Measurements from ENCODE around the gene PLEKHB2. TPM values are rescaled to one million over a fixed set of nuclear protein-coding genes. Genes with fewer than 3 reads are reported as not detected.
"Not testable (repeated sequence)": the region's sequence is repeated elsewhere in the genome, so short reads cannot be mapped to it uniquely, and the experiment has no call there.

The PLEKHB2 gene
- total RNA-seq, 1 donor = 79.3 TPM

DNA sequence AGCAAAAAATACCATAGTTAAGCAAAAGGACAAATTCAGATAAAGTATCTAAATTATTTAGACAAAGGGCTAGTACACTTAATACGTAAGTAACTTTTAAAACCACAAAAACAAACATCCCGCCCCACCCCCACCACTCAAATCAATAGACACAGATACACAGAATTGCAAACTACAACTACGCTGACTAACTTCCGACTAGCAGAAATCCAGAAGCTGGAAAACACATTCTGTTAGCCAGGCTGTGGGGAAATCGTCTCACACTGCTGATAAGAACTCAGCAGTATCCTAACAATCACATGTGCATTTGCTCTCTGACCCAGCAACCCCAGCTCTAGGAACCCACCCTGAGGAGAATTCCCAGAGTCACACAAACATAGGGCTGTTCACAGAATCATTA, 28.4 kb upstream of the PLEKHB2 start:
- H3K27ac ChIP-seq (ENCODE audit: low read depth, low read length) = no peak overlapping the region
- no peak overlapping the region for H3K4me3 ChIP-seq (ENCODE audit: insufficient read depth, low read length)
- no peaks in the 10 kb centered on the region for H3K4me1 ChIP-seq (ENCODE audit: insufficient read depth, low read length)
- H3K4me2 ChIP-seq (ENCODE audit: insufficient read depth, low read length) = no peak overlapping the region
- TF ChIP-seq, protein P1, sequence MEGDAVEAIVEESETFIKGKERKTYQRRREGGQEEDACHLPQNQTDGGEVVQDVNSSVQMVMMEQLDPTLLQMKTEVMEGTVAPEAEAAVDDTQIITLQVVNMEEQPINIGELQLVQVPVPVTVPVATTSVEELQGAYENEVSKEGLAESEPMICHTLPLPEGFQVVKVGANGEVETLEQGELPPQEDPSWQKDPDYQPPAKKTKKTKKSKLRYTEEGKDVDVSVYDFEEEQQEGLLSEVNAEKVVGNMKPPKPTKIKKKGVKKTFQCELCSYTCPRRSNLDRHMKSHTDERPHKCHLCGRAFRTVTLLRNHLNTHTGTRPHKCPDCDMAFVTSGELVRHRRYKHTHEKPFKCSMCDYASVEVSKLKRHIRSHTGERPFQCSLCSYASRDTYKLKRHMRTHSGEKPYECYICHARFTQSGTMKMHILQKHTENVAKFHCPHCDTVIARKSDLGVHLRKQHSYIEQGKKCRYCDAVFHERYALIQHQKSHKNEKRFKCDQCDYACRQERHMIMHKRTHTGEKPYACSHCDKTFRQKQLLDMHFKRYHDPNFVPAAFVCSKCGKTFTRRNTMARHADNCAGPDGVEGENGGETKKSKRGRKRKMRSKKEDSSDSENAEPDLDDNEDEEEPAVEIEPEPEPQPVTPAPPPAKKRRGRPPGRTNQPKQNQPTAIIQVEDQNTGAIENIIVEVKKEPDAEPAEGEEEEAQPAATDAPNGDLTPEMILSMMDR (IDR thresholded peaks at IDR 0.05; ENCODE audit: extremely low read depth, low read depth, low read length) = no peak
- H3K27me3 ChIP-seq (ENCODE audit: insufficient read depth, low read length) = no peaks in the 10 kb centered on the region
- peaks cover 39% of the 10 kb centered on the region for H4K20me1 ChIP-seq (ENCODE audit: insufficient read depth, low read length)
- H3K9me3 ChIP-seq (ENCODE audit: low read depth, low read length) = no peaks in the 10 kb centered on the region
- H3K79me2 ChIP-seq (ENCODE audit: insufficient read depth, low read length) = peaks cover 92% of the 10 kb centered on the region
- DNase-seq (ENCODE audit: insufficient read length, low spot score, missing footprints) = peak; percentile 53
- H2AFZ ChIP-seq (ENCODE audit: low read length) = no peak overlapping the region
- H3K36me3 ChIP-seq (ENCODE audit: insufficient read depth, low read length) = peaks cover 80% of the 10 kb centered on the region

DNA sequence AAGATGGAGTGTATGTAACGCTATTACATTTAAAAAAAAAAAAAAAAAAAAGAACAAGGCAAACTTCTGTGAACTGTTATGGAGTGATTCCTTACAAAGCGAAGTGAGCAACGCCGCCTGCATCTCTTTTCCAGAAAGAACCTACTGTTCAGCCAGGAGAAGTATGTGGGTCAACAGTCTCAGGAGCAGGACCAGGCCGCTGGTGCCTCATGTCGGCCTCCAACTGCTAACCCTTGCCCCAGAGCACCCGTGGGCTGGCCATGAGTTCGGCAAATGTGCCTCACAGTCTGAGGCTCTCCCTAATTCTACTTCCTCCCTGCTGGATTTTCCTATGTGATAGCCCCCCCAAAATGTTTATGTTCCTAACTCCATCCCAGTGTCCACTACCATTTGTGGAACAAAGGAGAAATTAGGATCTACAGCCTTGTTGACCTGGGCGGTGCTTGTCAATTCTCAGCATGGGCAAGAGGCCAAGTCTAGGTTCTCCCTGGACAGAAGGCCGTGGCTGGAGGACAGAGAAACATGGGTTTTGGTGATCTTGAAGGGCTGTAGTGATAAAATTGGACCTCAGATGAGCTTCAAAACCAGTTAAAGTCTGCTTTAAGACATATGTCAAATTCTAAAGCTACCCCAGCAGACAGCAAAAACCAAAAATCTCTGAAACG, 27.8 kb upstream of the PLEKHB2 start:
- Histone ChIP-seq H3K4me1 (ENCODE audit: insufficient read depth, low read length) (no peaks in the 10 kb centered on the region), H3K4me2 (ENCODE audit: insufficient read depth, low read length) (no peak overlapping the region), H3K27ac (ENCODE audit: low read depth, low read length) (no peak overlapping the region), H4K20me1 (ENCODE audit: insufficient read depth, low read length) (peaks cover 35% of the 10 kb centered on the region), H3K4me3 (ENCODE audit: insufficient read depth, low read length) (no peak overlapping the region), H2AFZ (ENCODE audit: low read length) (no peak overlapping the region), H3K27me3 (ENCODE audit: insufficient read depth, low read length) (no peaks in the 10 kb centered on the region), H3K36me3 (ENCODE audit: insufficient read depth, low read length) (peaks cover 80% of the 10 kb centered on the region), H3K79me2 (ENCODE audit: insufficient read depth, low read length) (peaks cover 93% of the 10 kb centered on the region), H3K9me3 (ENCODE audit: low read depth, low read length) (no peaks in the 10 kb centered on the region)
- TF ChIP-seq, protein P1 (IDR thresholded peaks at IDR 0.05; ENCODE audit: extremely low read depth, low read depth, low read length) = no peak
- DNase-seq (ENCODE audit: insufficient read length, low spot score, missing footprints) = no peak

DNA sequence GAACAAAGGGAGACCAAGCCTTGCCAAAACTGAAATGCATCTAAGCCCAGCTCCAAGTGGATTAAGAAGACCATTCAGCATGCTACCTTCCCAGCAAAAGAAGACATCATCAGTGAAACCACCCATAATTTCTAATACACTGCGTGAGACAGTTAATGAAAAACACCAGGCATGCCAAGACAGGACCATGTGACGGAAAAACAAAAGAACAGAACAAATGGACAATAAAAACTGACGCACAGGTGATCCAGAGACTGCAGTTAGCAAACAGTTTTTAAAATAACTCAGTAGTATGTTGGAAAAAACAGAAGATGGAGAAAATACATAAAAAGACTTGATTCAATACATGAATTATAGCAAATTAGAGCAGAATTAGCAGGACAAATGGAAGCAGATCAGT, 27.2 kb upstream of the PLEKHB2 start:
- H3K27me3 ChIP-seq (ENCODE audit: insufficient read depth, low read length) = no peaks in the 10 kb centered on the region
- peaks cover 93% of the 10 kb centered on the region for H3K79me2 ChIP-seq (ENCODE audit: insufficient read depth, low read length)
- no peak overlapping the region for H3K4me3 ChIP-seq (ENCODE audit: insufficient read depth, low read length)
- H3K4me2 ChIP-seq (ENCODE audit: insufficient read depth, low read length) = no peak overlapping the region
- TF ChIP-seq, protein P1 (IDR thresholded peaks at IDR 0.05; ENCODE audit: extremely low read depth, low read depth, low read length) = no peak
- no peak for DNase-seq (ENCODE audit: insufficient read length, low spot score, missing footprints)
- no peak overlapping the region for H2AFZ ChIP-seq (ENCODE audit: low read length)
- peaks cover 80% of the 10 kb centered on the region for H3K36me3 ChIP-seq (ENCODE audit: insufficient read depth, low read length)
- no peaks in the 10 kb centered on the region for H3K4me1 ChIP-seq (ENCODE audit: insufficient read depth, low read length)
- H4K20me1 ChIP-seq (ENCODE audit: insufficient read depth, low read length) = peaks cover 39% of the 10 kb centered on the region
- no peaks in the 10 kb centered on the region for H3K9me3 ChIP-seq (ENCODE audit: low read depth, low read length)
- H3K27ac ChIP-seq (ENCODE audit: low read depth, low read length) = no peak overlapping the region

DNA sequence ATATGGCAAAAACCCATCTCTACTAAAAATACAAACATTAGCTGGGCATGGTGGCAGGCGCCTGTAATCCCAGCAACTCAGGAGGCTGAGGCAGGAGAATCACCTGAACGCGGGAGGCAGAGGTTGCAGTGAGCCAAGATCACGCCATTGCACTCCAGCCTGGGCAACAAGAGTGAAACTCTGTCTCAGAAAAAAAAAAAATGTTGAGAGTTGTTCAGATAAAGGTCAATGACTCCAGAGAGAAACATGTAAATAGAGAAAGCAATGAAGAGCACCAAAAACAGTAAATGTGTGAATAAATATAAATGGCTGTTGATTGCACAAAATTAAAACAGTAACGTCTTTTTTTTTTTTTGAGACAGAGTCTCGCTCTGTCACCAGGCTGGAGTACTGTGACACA, 25.2 kb upstream of the PLEKHB2 start:
- DNase-seq (ENCODE audit: insufficient read length, low spot score, missing footprints); H3K4me2 ChIP-seq (ENCODE audit: insufficient read depth, low read length); H3K9me3 ChIP-seq (ENCODE audit: low read depth, low read length); H2AFZ ChIP-seq (ENCODE audit: low read length); H3K4me1 ChIP-seq (ENCODE audit: insufficient read depth, low read length); H3K27ac ChIP-seq (ENCODE audit: low read depth, low read length); H3K27me3 ChIP-seq (ENCODE audit: insufficient read depth, low read length); H3K4me3 ChIP-seq (ENCODE audit: insufficient read depth, low read length): not testable (repeated sequence)
- Histone ChIP-seq H4K20me1 (ENCODE audit: insufficient read depth, low read length) (peaks cover 39% of the 10 kb centered on the region), H3K36me3 (ENCODE audit: insufficient read depth, low read length) (peaks cover 65% of the 10 kb centered on the region), H3K79me2 (ENCODE audit: insufficient read depth, low read length) (peaks cover 92% of the 10 kb centered on the region)

Measured in osteoblast (primary cell).